Lung (tissue), 12 donors: ENCODE data around the gene DROSHA. TPM values are rescaled to one million over a fixed set of nuclear protein-coding genes. Genes with fewer than 3 reads are reported as not detected.

Experiments
- ATAC-seq: fragments of 200-7000 bp; cut with Tn5 transposase; one replicate; pipeline ENCODE4 v1.9.1; 2020; ENCODE audit warnings: moderate number of reproducible peaks; ENCODE audit not compliant: insufficient read depth, low FRiP score
- DNase-seq, 3 donors: peaks; one replicate each; pipeline ENCODE4 v3.0.0-alpha.2; 2013 to 2017
- H3K27ac ChIP-seq, 2 donors: one replicate each; pipeline ENCODE4 v1.5.1; 2013; ENCODE audit warnings: mild to moderate bottlenecking in 2 of 2, moderate library complexity in 2 of 2, control low read depth in 1 of 2, inconsistent platforms in 1 of 2, low read depth in 1 of 2, low read length in 1 of 2
- H3K27me3 ChIP-seq, 3 donors: one replicate each; pipeline ENCODE4 v1.5.1; 2013; ENCODE audit warnings: low read length in 2 of 3; ENCODE audit not compliant: control insufficient read depth in 3 of 3, insufficient read depth in 3 of 3
- H3K36me3 ChIP-seq, 4 donors: one replicate each; pipeline ENCODE4 v1.5.1; 2013; ENCODE audit warnings: low read length in 4 of 4, mild to moderate bottlenecking in 1 of 4, moderate library complexity in 1 of 4; ENCODE audit not compliant: control insufficient read depth in 4 of 4, insufficient read depth in 4 of 4
- H3K4me1 ChIP-seq, 5 donors: one replicate each; pipeline ENCODE4 v1.5.1; 2013; ENCODE audit warnings: low read length in 5 of 5, mild to moderate bottlenecking in 2 of 5, moderate library complexity in 1 of 5; ENCODE audit not compliant: control insufficient read depth in 5 of 5, insufficient read depth in 5 of 5
- H3K4me3 ChIP-seq: one replicate; pipeline ENCODE4 v1.5.1; 2013; ENCODE audit warnings: mild to moderate bottlenecking, control low read depth, moderate library complexity
- H3K9ac ChIP-seq, 2 donors: one replicate each; pipeline ENCODE4 v1.5.1; 2013; ENCODE audit warnings: low read length in 2 of 2, control low read depth in 1 of 2; ENCODE audit not compliant: insufficient read depth in 1 of 2
- H3K9me3 ChIP-seq, 4 donors: one replicate each; pipeline ENCODE4 v1.5.1; 2013; ENCODE audit warnings: low read length in 3 of 4, mild to moderate bottlenecking in 1 of 4, moderate library complexity in 1 of 4; ENCODE audit not compliant: control insufficient read depth in 4 of 4, insufficient read depth in 3 of 4
- WGBS, 2 donors: extraction: QIAGEN DNeasy Blood & Tissue Kit; methylation state at CpG; one replicate each; pipeline ENCODE4 v1.1.7; 2013; 5-methylcytosine and 5-hydroxymethylcytosine counted together
- polyA plus RNA-seq, 2 donors: library from polyadenylated mRNA; stranded (reverse); fragments of 200-250 nt; gene quantifications; one replicate each; pipeline ENCODE4 v1.2.1, GENCODE V29; 2013
- total RNA-seq, 2 donors: library from RNA; depleted of rRNA in 1 of 2; stranded (reverse); fragments of >200 nt in 1 of 2; gene quantifications; one replicate each; pipeline ENCODE4 v1.2.1, GENCODE V29; 2014 to 2021
- TF ChIP-seq, protein P1 (sequence below): IDR thresholded peaks from 2 replicates; pipeline ENCODE4 v1.5.1; 2012; ENCODE audit warnings: mild to moderate bottlenecking; ENCODE audit errors: control extremely low read depth, extremely low read depth
- donor health status: control.
- donor health status: control.
- donor health status: Bipolar disorder and iron deficiency.
- donor health status: healthy.
- donor health status: DM: yes; HTN: yes; CAD: no.

DROSHA gene
- total and polyA plus RNA-seq, 4 donors = 16.2 to 92.0 (median 49.9) TPM

DNA sequence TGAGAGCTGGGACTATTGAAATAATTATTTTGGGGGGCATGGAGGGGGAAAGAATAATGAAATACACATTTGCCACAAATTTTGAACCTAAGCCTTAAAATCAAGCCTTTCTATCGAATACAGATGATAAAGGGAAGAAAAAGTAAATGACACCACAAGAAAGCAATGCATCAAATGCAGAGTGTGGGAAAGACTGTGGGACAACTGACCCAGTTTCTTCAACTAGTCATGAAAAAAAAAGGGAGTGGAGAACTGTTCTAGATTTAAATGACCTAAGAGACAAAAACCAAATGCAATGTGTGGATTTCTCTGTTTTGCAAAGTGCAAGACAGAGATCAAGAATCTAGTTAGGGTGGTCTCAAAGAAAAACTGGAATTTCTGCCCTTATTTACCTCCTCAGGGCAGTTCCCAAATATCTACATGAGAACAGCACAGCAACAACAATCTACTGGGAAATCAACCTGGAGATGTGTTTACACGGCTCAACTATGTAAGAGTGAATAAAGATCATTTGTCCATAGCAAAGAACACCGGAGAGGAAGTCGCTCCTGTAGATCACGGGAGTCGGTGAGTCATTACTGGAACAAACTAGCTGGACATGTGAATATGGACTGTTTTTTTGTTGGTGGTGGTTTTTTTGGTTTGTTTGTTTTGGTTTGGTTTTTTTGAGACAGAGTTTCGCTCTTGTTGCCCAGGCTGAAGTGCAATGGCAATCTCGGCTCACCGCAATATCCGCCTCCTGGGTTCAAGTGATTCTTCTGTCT, 145.9 kb downstream of the DROSHA start:
- DNase-seq = no peak
- H3K27me3 ChIP-seq = no peaks in the 10 kb centered on the region
- no peak overlapping the region for H3K27ac ChIP-seq
- ATAC-seq = no peak
- peaks cover 0 to 19% (median 2%) of the 10 kb centered on the region in 4 donors for H3K9me3 ChIP-seq
- no peak overlapping the region for H3K4me3 ChIP-seq
- TF ChIP-seq, protein P1, sequence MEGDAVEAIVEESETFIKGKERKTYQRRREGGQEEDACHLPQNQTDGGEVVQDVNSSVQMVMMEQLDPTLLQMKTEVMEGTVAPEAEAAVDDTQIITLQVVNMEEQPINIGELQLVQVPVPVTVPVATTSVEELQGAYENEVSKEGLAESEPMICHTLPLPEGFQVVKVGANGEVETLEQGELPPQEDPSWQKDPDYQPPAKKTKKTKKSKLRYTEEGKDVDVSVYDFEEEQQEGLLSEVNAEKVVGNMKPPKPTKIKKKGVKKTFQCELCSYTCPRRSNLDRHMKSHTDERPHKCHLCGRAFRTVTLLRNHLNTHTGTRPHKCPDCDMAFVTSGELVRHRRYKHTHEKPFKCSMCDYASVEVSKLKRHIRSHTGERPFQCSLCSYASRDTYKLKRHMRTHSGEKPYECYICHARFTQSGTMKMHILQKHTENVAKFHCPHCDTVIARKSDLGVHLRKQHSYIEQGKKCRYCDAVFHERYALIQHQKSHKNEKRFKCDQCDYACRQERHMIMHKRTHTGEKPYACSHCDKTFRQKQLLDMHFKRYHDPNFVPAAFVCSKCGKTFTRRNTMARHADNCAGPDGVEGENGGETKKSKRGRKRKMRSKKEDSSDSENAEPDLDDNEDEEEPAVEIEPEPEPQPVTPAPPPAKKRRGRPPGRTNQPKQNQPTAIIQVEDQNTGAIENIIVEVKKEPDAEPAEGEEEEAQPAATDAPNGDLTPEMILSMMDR = no peak
- no peak overlapping the region for H3K9ac ChIP-seq
- no peaks in the 10 kb centered on the region for H3K4me1 ChIP-seq
- H3K36me3 ChIP-seq = no peaks in the 10 kb centered on the region
- WGBS, 2 donors = 86 to 94% methylated on average over 10 of the region's 10 CpGs

DNA sequence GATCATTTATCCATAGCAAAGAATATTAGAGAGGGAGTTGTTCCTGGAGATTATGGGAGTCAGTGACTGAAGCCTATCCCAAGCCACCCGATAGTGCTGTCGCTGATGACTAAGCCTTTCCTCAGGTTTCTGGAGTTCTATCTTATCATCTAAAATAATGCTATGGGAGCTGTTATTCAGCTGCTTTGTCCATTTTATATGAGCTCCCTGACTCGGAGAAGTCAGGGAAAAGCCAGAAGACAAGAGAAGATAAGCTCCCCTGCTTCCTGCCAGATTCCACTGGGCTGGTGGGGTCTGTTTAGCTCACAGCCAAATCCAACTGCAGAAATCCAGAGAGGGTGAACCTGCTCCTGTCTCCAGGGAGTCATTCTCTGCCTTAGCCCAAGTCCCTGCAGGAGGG, 148.2 kb downstream of the DROSHA start:
- peaks cover 0 to 14% (median 2%) of the 10 kb centered on the region in 4 donors for H3K9me3 ChIP-seq
- ATAC-seq (no peak), DNase-seq (no peak)
- no peaks in the 10 kb centered on the region for H3K4me1 ChIP-seq
- WGBS, 2 donors = 68 to 69% methylated on average over 3 of the region's 3 CpGs
- TF ChIP-seq, protein P1 = no peak
- H3K9ac ChIP-seq = no peak overlapping the region
- H3K36me3 ChIP-seq = no peaks in the 10 kb centered on the region
- no peak overlapping the region for H3K27ac ChIP-seq
- H3K4me3 ChIP-seq = no peak overlapping the region
- no peaks in the 10 kb centered on the region for H3K27me3 ChIP-seq

DNA sequence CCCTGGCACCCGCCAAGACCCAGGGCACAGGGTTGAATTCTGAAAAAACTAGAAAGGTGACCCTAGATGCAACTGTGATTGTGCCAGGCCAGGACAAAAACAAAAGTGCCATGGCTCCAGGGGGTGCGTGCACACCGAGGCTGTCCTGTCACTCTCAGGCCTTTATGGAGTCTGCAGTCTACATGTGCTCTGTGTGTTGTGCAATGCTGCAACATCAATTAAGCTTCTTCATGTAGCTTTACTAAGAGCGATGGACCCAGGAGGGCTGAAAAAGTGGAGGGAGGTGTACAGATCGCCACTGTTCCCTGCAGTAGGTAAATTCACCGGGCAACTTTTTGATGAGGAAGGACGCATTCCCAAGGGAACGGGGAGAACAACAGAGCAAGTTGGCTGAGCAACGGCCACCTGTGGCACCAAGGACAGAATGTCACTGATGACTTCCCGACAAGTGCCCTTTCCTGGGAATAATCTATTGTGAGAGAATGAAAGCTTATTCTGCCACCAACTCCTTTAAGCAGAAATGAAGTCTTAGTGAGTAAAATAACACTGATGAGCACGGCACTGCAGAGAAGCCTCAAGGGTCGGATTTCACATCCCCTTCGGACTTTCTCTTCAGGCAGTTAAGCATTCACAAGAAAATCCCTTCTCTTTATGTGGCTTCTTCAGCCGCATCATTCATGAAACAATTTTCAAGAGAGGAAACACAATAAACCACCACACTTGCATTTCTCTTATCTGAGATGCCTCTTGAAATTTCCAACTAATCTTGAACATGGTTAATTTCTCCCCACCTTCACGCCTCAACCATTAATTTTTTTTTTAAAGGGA, 149.6 kb downstream of the DROSHA start:
- no peaks in the 10 kb centered on the region for H3K27me3 ChIP-seq
- H3K4me1 ChIP-seq = no peaks in the 10 kb centered on the region
- 66 to 74% methylated on average over 15 of the region's 15 CpGs for WGBS, 2 donors
- DNase-seq (no peak), ATAC-seq (no peak)
- H3K9me3 ChIP-seq = peaks cover 0 to 3% (median 0%) of the 10 kb centered on the region in 4 donors
- TF ChIP-seq, protein P1 = no peak
- H3K4me3 ChIP-seq = no peak overlapping the region
- H3K9ac ChIP-seq = no peak overlapping the region
- H3K27ac ChIP-seq = no peak overlapping the region
- no peaks in the 10 kb centered on the region for H3K36me3 ChIP-seq
